Activated T-helper 1 cell treated with anti-CD3 and anti-CD28 coated beads, Interleukin-12 subunit alpha, Interleukin-12 subunit beta, Interleukin-2, Interleukin-4 antibody, amounts not matched to agents 30 ng/mL and 10 ng/mL and 1 ng/mL, durations not matched to agents 14 hours and 24 hours and 36 hours (primary cell): ENCODE measurements around the gene KCNS3. TPM values are rescaled to one million over a fixed set of nuclear protein-coding genes. Genes with fewer than 3 reads are reported as not detected.

Source experiments
- DNase-seq: peaks from one replicate; pipeline ENCODE4 v3.0.0; 2021; ENCODE audit warnings: low spot score
- H3K27ac Mint-ChIP-seq: one replicate; pipeline ENCODE4 v1.8.0; 2021; ENCODE audit warnings: mild to moderate bottlenecking, mixed read lengths
- H3K27me3 Mint-ChIP-seq: one replicate; pipeline ENCODE4 v1.8.0; 2022; ENCODE audit warnings: mild to moderate bottlenecking, moderate library complexity, mixed read lengths; ENCODE audit not compliant: insufficient read depth
- H3K36me3 Mint-ChIP-seq: one replicate; pipeline ENCODE4 v1.8.0; 2021; ENCODE audit warnings: low read depth, mixed read lengths
- H3K4me1 Mint-ChIP-seq: one replicate; pipeline ENCODE4 v1.8.0; 2021; ENCODE audit warnings: low read depth, mixed read lengths
- H3K4me3 Mint-ChIP-seq: one replicate; pipeline ENCODE4 v1.8.0; 2021; ENCODE audit warnings: mild to moderate bottlenecking, moderate library complexity, mixed read lengths
- H3K9me3 Mint-ChIP-seq: one replicate; pipeline ENCODE4 v1.8.0; 2021; ENCODE audit warnings: mixed read lengths
- intact Hi-C: fragments of 100-400 bp; cut with micrococcal nuclease; formaldehyde crosslinking; loops from one replicate; pipeline ENCODE4 v1.15.1; 2024
- total RNA-seq: library from RNA; stranded (reverse); gene quantifications from 2 replicates; pipeline ENCODE4 v1.2.3, GENCODE V29; 2022

Gene KCNS3
- total RNA-seq, 1 donor from 2014 or later = not detected

GRCh38 chr2:17892770-17893534 is 14.5 kb downstream of the KCNS3 start:
- Mint-ChIP-seq H3K27me3 (peaks cover 6% of the 10 kb centered on the region), H3K36me3 (no peaks in the 10 kb centered on the region), H3K4me1 (no peaks in the 10 kb centered on the region), H3K4me3 (no peak overlapping the region), H3K27ac (no peak overlapping the region), H3K9me3 (peaks cover 11% of the 10 kb centered on the region)
- intact Hi-C loops = no loop called here
- DNase-seq = no peak

- intact Hi-C loops = no loop called here
- no peak for DNase-seq
- H3K4me1 Mint-ChIP-seq = no peaks in the 10 kb centered on the region
- H3K27me3 Mint-ChIP-seq = peaks cover 6% of the 10 kb centered on the region
- H3K27ac Mint-ChIP-seq = no peak overlapping the region
- H3K36me3 Mint-ChIP-seq = no peaks in the 10 kb centered on the region
- no peak overlapping the region for H3K4me3 Mint-ChIP-seq
- peaks cover 11% of the 10 kb centered on the region for H3K9me3 Mint-ChIP-seq
Measured at GRCh38 chr2:17894005-17894404, 15.5 kb downstream of the KCNS3 start.

GRCh38 chr2:17894556-17894955 is 16.1 kb downstream of the KCNS3 start:
- Mint-ChIP-seq H3K27ac (no peak overlapping the region), H3K4me3 (no peak overlapping the region), H3K27me3 (peaks cover 6% of the 10 kb centered on the region), H3K4me1 (no peaks in the 10 kb centered on the region), H3K9me3 (peaks cover 11% of the 10 kb centered on the region), H3K36me3 (no peaks in the 10 kb centered on the region)
- intact Hi-C loops = no loop called here
- no peak for DNase-seq

- H3K36me3 Mint-ChIP-seq = no peaks in the 10 kb centered on the region
- no peaks in the 10 kb centered on the region for H3K27me3 Mint-ChIP-seq
- no peak for DNase-seq
- no peak overlapping the region for H3K4me3 Mint-ChIP-seq
- H3K27ac Mint-ChIP-seq = no peak overlapping the region
- intact Hi-C loops = no loop called here
- H3K4me1 Mint-ChIP-seq = no peaks in the 10 kb centered on the region
- H3K9me3 Mint-ChIP-seq = no peaks in the 10 kb centered on the region
Measured at GRCh38 chr2:17899871-17900270, 21.4 kb downstream of the KCNS3 start.

GRCh38 chr2:17901246-17901645 is 22.8 kb downstream of the KCNS3 start:
- Mint-ChIP-seq H3K4me1 (no peaks in the 10 kb centered on the region), H3K27me3 (no peaks in the 10 kb centered on the region), H3K36me3 (no peaks in the 10 kb centered on the region), H3K27ac (no peak overlapping the region), H3K9me3 (no peaks in the 10 kb centered on the region), H3K4me3 (no peak overlapping the region)
- intact Hi-C loops = no loop called here
- DNase-seq = no peak

- Mint-ChIP-seq H3K4me1 (no peaks in the 10 kb centered on the region), H3K27ac (no peak overlapping the region), H3K4me3 (no peak overlapping the region), H3K36me3 (no peaks in the 10 kb centered on the region), H3K27me3 (peaks cover 2% of the 10 kb centered on the region), H3K9me3 (no peaks in the 10 kb centered on the region)
- intact Hi-C loops = no loop called here
- DNase-seq = no peak
Measured at GRCh38 chr2:17910980-17911379, 32.5 kb downstream of the KCNS3 start.

GRCh38 chr2:17911491-17912260 is 33.2 kb downstream of the KCNS3 start:
- no peak for DNase-seq
- Mint-ChIP-seq H3K4me3 (no peak overlapping the region), H3K9me3 (no peaks in the 10 kb centered on the region), H3K36me3 (no peaks in the 10 kb centered on the region), H3K27ac (no peak overlapping the region), H3K4me1 (no peaks in the 10 kb centered on the region), H3K27me3 (peaks cover 2% of the 10 kb centered on the region)
- intact Hi-C loops = no loop called here

- intact Hi-C loops = no loop called here
- no peak overlapping the region for H3K27ac Mint-ChIP-seq
- peaks cover 2% of the 10 kb centered on the region for H3K27me3 Mint-ChIP-seq
- H3K4me1 Mint-ChIP-seq = no peaks in the 10 kb centered on the region
- DNase-seq = no peak
- H3K36me3 Mint-ChIP-seq = no peaks in the 10 kb centered on the region
- H3K9me3 Mint-ChIP-seq = no peaks in the 10 kb centered on the region
- no peak overlapping the region for H3K4me3 Mint-ChIP-seq
Measured at GRCh38 chr2:17912266-17912691, 33.8 kb downstream of the KCNS3 start.

GRCh38 chr2:17915099-17915498 is 36.6 kb downstream of the KCNS3 start:
- no peak overlapping the region for H3K27ac Mint-ChIP-seq
- intact Hi-C loops = no loop called here
- no peaks in the 10 kb centered on the region for H3K4me1 Mint-ChIP-seq
- DNase-seq = no peak
- H3K9me3 Mint-ChIP-seq = no peaks in the 10 kb centered on the region
- H3K36me3 Mint-ChIP-seq = no peaks in the 10 kb centered on the region
- peaks cover 2% of the 10 kb centered on the region for H3K27me3 Mint-ChIP-seq
- H3K4me3 Mint-ChIP-seq = no peak overlapping the region

- intact Hi-C loops = no loop called here
- no peak overlapping the region for H3K4me3 Mint-ChIP-seq
- no peak for DNase-seq
- no peaks in the 10 kb centered on the region for H3K27me3 Mint-ChIP-seq
- H3K36me3 Mint-ChIP-seq = no peaks in the 10 kb centered on the region
- no peaks in the 10 kb centered on the region for H3K9me3 Mint-ChIP-seq
- H3K27ac Mint-ChIP-seq = no peak overlapping the region
- no peaks in the 10 kb centered on the region for H3K4me1 Mint-ChIP-seq
Measured at GRCh38 chr2:17915811-17916518, 37.5 kb downstream of the KCNS3 start.

GRCh38 chr2:17916584-17916983 is 38.1 kb downstream of the KCNS3 start:
- Mint-ChIP-seq H3K27me3 (peaks cover 3% of the 10 kb centered on the region), H3K9me3 (no peaks in the 10 kb centered on the region), H3K27ac (no peak overlapping the region), H3K4me3 (no peak overlapping the region), H3K4me1 (no peaks in the 10 kb centered on the region), H3K36me3 (no peaks in the 10 kb centered on the region)
- no peak for DNase-seq
- intact Hi-C loops = no loop called here

- intact Hi-C loops = no loop called here
- peaks cover 3% of the 10 kb centered on the region for H3K27me3 Mint-ChIP-seq
- no peaks in the 10 kb centered on the region for H3K9me3 Mint-ChIP-seq
- no peaks in the 10 kb centered on the region for H3K36me3 Mint-ChIP-seq
- H3K4me1 Mint-ChIP-seq = no peaks in the 10 kb centered on the region
- no peak overlapping the region for H3K4me3 Mint-ChIP-seq
- H3K27ac Mint-ChIP-seq = no peak overlapping the region
- no peak for DNase-seq
Measured at GRCh38 chr2:17918789-17919188, 40.3 kb downstream of the KCNS3 start.

- no peak overlapping the region for H3K4me3 Mint-ChIP-seq
- H3K27me3 Mint-ChIP-seq = no peaks in the 10 kb centered on the region
- DNase-seq = no peak
- H3K27ac Mint-ChIP-seq = no peak overlapping the region
- intact Hi-C loops = no loop called here
- no peaks in the 10 kb centered on the region for H3K4me1 Mint-ChIP-seq
- H3K36me3 Mint-ChIP-seq = no peaks in the 10 kb centered on the region
- no peaks in the 10 kb centered on the region for H3K9me3 Mint-ChIP-seq
Measured at GRCh38 chr2:17930773-17931172, 52.3 kb downstream of the KCNS3 start.
